Measurements from ENCODE around the gene PALS1. TPM values are rescaled to one million over a fixed set of nuclear protein-coding genes. Genes with fewer than 3 reads are reported as not detected.

The PALS1 gene
- total RNA-seq, 4 donors from 2014 or later, result 15.5 to 24.1 (median 18.5) TPM

- no peaks in the 10 kb centered on the region for H3K36me3 ChIP-seq
- intact Hi-C loops (cut with DNase I; ENCODE audit: low total_unique reads), result loop anchor here (10.0 kb wide), 1 partner anchor 916 kb away; no protein-coding TSS in a partner anchor
- in situ Hi-C loops (cut with MboI; ENCODE audit: low sequenced_read_pairs in 4 of 4), result loop anchor here (5.0 to 25.0 kb wide), 3 partner anchors 116 to 918 kb away; no protein-coding TSS in a partner anchor
- H3K27ac ChIP-seq, result no peak overlapping the region
- H3K4me3 ChIP-seq, result no peak overlapping the region
- DNase-seq, result no peak
- peaks cover 5 to 18% of the 10 kb centered on the region in 2 donors for H3K4me1 ChIP-seq
- no peak for ATAC-seq
- TF ChIP-seq, protein P1, sequence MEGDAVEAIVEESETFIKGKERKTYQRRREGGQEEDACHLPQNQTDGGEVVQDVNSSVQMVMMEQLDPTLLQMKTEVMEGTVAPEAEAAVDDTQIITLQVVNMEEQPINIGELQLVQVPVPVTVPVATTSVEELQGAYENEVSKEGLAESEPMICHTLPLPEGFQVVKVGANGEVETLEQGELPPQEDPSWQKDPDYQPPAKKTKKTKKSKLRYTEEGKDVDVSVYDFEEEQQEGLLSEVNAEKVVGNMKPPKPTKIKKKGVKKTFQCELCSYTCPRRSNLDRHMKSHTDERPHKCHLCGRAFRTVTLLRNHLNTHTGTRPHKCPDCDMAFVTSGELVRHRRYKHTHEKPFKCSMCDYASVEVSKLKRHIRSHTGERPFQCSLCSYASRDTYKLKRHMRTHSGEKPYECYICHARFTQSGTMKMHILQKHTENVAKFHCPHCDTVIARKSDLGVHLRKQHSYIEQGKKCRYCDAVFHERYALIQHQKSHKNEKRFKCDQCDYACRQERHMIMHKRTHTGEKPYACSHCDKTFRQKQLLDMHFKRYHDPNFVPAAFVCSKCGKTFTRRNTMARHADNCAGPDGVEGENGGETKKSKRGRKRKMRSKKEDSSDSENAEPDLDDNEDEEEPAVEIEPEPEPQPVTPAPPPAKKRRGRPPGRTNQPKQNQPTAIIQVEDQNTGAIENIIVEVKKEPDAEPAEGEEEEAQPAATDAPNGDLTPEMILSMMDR (IDR thresholded peaks at IDR 0.05 in 4 of 5, conservative IDR thresholded peaks at IDR 0.05 in 1 of 5), result no peak
- no peak for TF ChIP-seq POLR2A (IDR thresholded peaks at IDR 0.05)
- H3K9me3 ChIP-seq, result no peaks in the 10 kb centered on the region
- no peaks in the 10 kb centered on the region for H3K27me3 ChIP-seq
Observed at GRCh38 chr14:67280506-67280905, 39.3 kb downstream of the PALS1 start.

- intact Hi-C loops (cut with DNase I; ENCODE audit: low total_unique reads), result loop anchor here (1.0 to 10.0 kb wide), 3 partner anchors 44 to 921 kb away; partner anchors contain the start of gene PALS1
- TF ChIP-seq POLR2A (IDR thresholded peaks at IDR 0.05), result no peak
- TF ChIP-seq, protein P1 (IDR thresholded peaks at IDR 0.05 in 4 of 5, conservative IDR thresholded peaks at IDR 0.05 in 1 of 5), result peak; percentile 37 to 69 (median 53)
Observed at GRCh38 chr14:67285876-67286452, 44.7 kb downstream of the PALS1 start.

More at GRCh38 chr14:67285876-67286452, 44.7 kb downstream of the PALS1 start:
- H3K36me3 ChIP-seq, result no peaks in the 10 kb centered on the region
- H3K9me3 ChIP-seq, result no peaks in the 10 kb centered on the region
- DNase-seq (no peak), ATAC-seq (no peak)
- in situ Hi-C loops (cut with MboI; ENCODE audit: low sequenced_read_pairs in 4 of 4), result loop anchor here (10.0 to 25.0 kb wide), 2 partner anchors 121 to 924 kb away; no protein-coding TSS in a partner anchor
- H3K27me3 ChIP-seq, result no peaks in the 10 kb centered on the region
- no peak overlapping the region for H3K27ac ChIP-seq
- no peaks in the 10 kb centered on the region for H3K4me1 ChIP-seq
- no peak overlapping the region for H3K4me3 ChIP-seq

Other genes with a start within 250 kb of the PALS1 start
- not detected for gene GARIN2, start 52.0 kb upstream of the PALS1 start, total RNA-seq
- gene ATP6V1D, start 118.4 kb downstream of the PALS1 start, total RNA-seq, result 100 to 1,000 TPM in 1 of 4 donors, 10 to 100 TPM in 3; 69.8 to 126 (median 73.3) TPM
- 100 to 1,000 TPM in 3 of 4 donors, 10 to 100 TPM in 1; 87.7 to 164 (median 129) TPM for gene EIF2S1, start 118.9 kb downstream of the PALS1 start, total RNA-seq
- gene PLEK2, start 170.7 kb downstream of the PALS1 start, total RNA-seq, result under 1 TPM in 2 of 4 donors, not detected in 2; 0.44 to 0.94 TPM
- 1 to 10 TPM in 1 of 4 donors, under 1 TPM in 2, not detected in 1; 0.07 to 3.3 (median 0.20) TPM for gene TMEM229B, start 247.3 kb downstream of the PALS1 start, total RNA-seq